Hematopoietic multipotent progenitor cell treated with erythropoietin and hydrocortisone succinate and interleukin-3 and kit ligand, for 8 days (in vitro differentiated cells): ENCODE measurements around the gene ZNF526.

Experiments
- DNase-seq: peaks from one replicate; pipeline ENCODE4 v3.0.0-alpha.2; 2015

ZNF526 gene

GRCh38 chr19:42228641-42229040 is 8.5 kb downstream of the ZNF526 start:
- DNase-seq = peak; percentile 70

DNA sequence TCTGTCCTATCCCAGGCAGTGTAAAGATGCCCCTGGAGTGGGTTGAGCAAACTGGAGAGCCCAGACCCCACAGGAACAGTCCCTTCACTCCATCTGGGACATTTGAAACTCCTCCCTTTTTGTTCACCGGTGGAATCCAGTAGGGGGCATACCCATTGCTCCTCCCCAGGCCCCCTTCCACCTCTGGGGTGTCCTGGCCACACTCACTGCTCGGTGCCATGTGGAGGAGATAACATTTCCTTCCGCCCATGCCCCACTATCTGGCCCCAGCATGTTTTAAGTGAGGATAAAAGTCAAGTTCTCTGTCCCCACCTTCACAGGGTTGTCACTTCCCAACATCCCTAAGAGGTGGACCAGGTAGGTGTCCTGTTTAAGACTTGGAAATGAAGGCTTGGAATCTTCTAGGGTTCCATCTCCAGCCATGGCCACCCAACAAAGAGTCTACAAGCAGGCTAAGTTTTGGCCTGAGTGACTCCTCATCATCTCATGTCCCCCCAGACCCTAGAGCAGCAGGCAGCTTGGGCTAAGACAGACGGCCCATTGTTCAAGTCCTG is 9.3 kb downstream of the ZNF526 start:
- peak; percentile 91 for DNase-seq

- peak; percentile 88 for DNase-seq
These were observed 9.8 kb downstream of the ZNF526 start for GRCh38 chr19:42229855-42230351.

DNA sequence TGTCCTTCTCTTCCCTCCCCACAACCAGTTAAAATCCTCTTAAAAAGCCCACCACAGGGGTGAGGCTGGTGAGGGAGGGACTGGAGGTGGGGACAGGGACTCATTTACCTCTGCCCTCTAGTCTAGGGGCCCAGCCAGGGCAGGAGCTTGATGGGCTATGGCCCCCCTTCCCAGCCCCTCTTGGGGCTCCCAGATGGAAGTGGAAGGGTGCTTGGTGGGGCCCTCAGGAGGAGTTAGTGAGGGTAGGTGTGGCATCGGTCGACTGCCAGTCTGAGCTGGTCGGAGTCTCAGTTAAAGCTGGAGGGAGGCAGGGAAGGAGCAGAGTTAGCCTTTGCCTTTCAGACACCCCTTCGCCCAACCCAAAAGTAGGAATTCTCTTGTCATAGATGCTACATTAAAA is 10.5 kb downstream of the ZNF526 start:
- no peak for DNase-seq

- no peak for DNase-seq
These were observed 12.3 kb downstream of the ZNF526 start for GRCh38 chr19:42232435-42232834.

DNA sequence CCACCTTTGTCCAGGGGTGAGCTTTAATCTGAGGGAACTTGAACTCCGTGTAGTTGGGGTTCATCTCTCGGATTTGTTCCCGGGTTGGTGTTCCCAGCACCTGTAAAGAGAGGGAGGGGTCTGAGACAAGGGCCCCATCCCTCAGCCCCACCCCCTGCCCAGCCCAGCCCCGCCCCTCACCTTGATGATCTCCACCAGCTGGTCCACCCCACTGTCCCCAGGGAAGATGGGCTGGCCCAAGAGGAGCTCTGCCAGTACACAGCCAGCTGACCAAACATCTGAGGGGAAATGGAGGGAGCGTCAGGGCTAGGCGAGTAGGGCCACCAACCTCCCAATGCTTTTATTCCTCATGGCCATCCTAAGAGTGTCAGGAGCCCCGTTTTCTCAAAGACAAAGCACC is 13.0 kb downstream of the ZNF526 start:
- no peak for DNase-seq

DNA sequence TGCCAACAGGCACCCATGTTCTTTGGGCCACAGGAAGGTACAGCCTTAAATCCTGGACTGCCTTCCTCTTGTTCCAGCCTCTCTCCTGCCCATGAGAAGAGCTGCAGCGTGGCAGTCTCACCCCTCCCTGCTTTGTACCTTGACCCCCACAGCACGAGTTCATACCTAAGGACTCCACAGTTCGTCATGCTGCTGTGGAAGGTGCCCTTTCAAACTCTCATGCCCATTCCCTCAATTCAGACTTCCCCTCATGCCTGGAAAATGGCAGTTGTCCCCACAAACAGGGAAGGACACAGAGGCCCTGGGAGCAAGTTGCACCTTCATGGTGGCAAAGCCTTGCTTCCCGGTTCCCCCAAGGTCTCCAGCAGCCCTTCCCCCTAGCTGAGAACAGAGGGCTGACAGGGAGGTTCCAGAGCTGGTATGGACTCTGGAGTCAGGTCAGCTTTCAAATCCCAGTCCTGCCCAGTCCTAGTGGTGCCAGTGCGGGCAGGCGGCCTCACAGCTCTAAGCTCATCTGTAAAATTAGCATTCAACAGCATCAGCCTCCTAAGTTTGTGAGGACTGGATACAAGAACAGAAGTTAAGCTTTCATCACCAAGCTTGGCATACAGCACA is 13.7 kb downstream of the ZNF526 start:
- DNase-seq = no peak

GRCh38 chr19:42234364-42234763 is 14.3 kb downstream of the ZNF526 start:
- no peak for DNase-seq

DNA sequence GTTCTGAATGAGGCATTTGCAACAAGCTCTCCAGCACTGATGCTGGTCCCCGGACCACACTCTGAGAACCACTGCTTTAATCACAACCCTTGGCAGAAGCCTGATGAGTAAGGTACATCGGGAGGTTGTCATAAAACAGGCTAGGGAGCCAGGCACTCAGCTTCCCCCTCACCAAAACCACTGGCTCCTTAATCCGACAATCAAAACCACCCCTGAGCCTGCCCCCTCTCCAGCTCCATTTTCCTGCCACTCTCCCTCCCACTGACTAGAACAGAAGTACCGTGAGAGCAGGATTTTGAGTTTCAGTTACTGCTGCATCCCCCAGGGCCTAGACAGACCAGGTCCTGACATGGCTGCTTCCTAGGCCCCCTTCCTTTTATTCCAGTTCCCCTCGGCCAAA is 15.1 kb downstream of the ZNF526 start:
- no peak for DNase-seq

DNA sequence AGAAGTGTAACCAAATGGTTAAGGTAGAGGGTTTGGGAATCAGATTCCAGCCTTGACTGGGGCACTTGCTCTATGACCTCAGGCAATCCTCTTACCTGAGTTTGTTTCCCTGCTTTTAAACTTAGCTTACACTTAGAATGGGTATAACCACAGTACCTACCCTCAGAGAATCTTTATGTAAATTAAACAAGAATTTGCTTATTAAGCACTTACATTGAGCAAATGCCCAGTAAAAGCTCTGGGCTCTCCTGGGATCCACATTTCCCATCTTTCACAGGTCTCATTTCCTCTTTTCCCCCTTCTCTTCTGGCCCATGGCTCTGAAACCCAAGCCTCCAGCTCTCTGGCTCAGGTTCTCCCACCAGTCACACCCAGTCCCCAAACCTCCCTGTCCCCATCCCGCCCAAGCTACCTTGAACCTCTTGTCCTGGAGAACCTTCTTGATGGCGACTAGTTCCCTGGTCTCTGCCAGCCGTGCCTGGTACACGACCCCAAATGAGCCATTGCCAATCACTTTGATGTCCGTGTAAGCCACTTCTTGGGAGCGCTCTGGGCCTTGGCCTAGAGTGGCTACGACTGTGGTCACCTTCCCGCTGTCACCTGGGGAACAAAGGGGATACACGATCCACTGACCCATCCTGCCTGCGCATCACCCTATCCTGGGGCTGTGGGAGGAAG is 19.6 kb downstream of the ZNF526 start:
- no peak for DNase-seq

- no peak for DNase-seq
These were observed 21.2 kb downstream of the ZNF526 start for GRCh38 chr19:42241279-42241678.

DNA sequence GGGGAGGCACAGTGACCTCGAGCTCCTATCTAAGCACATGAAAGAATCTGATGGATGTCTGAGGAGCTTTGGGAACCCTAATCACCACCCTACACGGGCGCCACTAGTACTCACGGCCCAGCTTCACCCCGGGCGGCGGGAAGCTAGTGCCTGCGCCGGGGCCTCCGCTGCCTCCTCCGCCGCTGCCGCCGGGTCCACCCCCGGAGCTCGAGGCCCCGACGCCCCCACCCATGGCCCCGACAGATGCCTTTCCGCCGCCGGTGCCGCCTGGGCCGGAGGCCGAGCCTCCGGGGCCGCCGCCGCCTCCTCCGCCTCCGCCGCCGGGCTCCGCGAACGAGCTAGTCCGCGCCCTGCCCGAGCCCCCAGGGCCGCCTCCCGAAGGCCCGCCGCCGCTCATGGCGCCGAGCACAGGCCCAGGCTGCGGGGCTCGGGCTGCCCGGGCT is 22.0 kb downstream of the ZNF526 start:
- peak; percentile 32 for DNase-seq

DNA sequence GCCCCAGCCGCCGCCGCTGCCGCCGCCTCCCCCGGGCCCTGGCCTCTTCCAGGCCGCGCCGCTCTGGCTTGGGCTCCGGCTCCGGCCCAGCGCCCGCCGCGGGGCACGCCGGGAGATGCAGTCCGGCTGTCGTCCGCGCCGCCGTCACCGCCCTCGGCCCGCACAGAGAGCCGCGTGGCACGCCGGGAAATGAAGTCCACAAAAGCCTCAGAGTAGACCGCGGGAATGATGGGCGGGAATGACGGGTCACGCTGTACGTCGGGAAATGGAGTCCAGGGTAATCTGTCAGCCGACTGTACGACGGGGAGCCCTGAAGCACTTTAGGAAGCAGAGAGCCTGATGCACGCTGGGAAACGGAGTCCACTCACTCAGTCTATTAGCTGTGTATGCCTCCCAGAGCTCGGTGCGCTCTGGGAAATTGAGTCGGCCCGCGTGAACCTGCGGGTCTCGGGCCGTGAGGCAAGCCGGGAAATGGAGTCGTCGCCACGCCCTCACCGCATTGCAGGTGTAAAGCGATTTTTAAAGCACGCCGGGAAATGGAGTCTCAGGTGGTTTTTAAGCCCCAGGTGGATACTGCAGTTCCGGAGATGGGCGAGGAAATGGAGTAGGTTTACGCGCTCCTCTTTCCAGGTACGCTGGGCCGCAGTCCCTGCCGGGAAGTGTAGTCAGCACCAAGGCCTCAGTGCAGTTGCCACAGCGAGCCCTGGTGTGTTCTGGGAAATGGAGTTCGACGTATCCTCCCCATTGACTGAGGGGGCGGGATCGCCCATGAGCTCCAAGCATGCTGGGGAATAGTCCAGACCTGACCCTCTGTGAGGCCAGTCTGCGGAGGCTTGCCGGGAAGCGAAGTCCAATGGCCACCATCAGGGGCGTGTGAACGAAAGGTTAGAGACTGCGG is 22.6 kb downstream of the ZNF526 start, which contains the start of gene GSK3A:
GSK3A (minus strand) TSS at position 91 of the 898 bp plus-strand sequence. CDS start 137 bp downstream, outside the sequence.
- peak; percentile 99 for DNase-seq

DNA sequence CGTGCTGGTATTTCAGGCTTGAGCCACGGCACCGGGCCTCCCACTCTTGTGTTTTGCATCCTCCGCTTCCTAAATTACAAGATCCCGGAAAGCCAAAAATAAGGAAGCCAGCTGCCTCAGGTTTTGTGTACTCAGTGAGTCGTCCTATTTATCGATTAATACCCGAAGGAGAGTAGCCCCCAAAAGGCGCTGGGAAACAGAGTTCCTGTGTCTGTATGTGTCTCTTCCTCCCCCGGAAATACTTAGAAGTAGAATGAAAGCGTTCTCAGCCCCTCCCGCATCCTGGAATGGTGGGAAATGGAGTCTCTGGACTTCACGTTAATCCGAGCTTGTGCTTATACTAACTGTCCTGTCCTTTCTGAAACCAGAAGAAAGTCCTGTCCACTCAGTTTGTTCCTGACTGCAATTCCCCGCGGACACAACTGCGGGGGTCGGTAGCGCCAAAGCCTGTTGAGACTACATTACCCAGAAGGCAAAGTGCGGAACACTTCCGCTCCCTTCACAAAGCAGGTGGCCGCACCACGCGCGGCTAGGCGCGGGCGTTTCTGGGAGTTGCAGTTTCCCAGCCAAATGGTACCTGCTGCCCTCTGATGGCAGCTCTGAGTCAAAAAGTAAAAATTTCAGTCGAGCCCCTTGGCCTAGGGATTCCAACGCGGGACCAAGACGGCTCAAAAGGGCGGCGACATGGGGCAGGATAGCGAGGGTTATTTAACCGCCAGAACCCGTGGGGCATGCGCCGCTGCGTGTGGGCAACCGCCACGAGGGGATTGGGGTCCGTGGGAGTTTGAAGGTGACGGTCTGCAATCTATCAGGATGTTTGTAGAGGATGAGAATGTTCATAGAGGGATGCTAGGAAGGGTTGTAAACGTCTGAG is 24.5 kb downstream of the ZNF526 start:
- DNase-seq = peak; percentile 97

- DNase-seq = no peak
These were observed 25.1 kb downstream of the ZNF526 start for GRCh38 chr19:42245231-42245630.

DNA sequence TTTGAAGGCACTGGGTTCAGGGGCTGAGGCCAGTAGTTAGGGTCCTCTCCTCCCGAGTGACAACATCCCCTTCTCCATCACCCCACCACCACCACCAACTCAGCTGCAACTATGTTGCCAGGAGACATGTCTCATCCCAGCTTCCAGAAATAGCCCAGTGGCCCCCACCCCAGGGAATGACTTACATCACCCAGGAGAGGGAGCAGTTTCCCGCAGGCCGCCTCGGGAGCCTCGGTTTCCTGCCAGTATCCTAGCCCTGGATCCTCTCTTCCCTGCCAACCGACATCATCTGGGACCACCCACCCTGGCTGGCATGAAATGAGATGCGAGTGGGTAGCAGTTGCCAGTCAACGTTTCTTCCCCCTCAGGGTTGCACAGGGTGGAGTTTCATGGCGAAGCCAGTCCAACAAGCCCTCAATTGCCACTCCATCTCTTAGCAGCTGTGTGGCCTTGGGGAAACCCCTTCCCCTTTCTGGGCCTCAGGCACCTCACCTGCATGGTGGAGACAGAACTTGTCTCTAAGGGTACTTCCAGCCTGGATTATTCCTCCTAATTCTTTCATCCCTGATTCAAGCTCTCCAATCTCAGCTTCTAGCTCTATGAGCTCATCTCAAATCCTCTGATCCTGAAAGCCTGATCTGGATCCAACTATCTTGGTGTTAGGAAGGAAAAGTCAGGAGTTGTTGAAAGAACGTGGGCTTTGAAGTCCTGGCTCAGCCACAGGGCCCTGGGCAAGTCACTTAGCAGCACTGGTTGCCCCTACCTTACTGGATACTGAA is 26.2 kb downstream of the ZNF526 start:
- DNase-seq = no peak

- peak; percentile 67 for DNase-seq
These were observed 27.0 kb downstream of the ZNF526 start for GRCh38 chr19:42246922-42247639.

DNA sequence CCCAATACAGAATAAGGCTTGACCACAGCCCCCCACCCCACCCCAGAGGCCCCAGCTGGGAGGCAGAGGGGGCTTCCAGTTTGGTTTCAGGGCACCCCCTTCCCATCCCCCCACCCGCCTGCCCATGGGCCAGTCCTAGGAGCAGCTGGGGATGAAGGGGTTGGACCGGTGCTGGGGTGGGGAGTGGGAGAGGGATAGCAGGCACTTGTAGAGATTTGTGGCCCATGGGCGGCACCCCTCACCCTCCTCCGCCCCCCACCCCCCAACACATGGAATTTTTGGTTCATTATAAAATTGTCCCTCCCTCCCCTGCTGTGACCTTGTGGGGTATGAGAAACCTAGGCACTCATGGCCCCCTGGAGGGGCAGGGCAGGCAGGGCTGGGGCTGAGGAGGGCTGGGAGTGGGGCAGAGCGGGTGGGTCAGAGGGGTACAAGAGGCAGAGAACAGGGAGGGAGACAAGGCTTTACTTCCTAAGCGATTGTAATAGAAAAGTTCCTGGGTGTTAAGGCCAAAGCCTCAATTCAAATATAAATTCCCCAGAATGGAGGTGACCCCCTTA is 27.6 kb downstream of the ZNF526 start:
- DNase-seq = no peak

GRCh38 chr19:42248270-42249148 is 28.4 kb downstream of the ZNF526 start:
- DNase-seq = no peak
